B cell (primary cell): ENCODE results near the gene GNG7. TPM values are rescaled to one million over a fixed set of nuclear protein-coding genes. Genes with fewer than 3 reads are reported as not detected.
A peak's percentile ranks its signal among the peaks of the same experiment; 100 is the strongest.

ENCODE experiments used
- ATAC-seq: fragments of 200-7000 bp; cut with Tn5 transposase; one replicate; pipeline ENCODE4 v1.10.0; 2021; ENCODE audit warnings: low read depth, mild to moderate bottlenecking, moderate number of reproducible peaks, moderate library complexity
- CTCF ChIA-PET: fragments of 350-600 bp; sonication (Branson Sonifier 250); formaldehyde crosslinking; loops from one replicate; lab custom pipeline; 2021; ENCODE audit warnings: antibody characterized with exemption, inconsistent platforms; lab: Charles Lee
- POLR2A ChIA-PET: fragments of 350-600 bp; sonication (Branson Sonifier 250); formaldehyde crosslinking; loops from one replicate; lab custom pipeline; 2021; ENCODE audit warnings: antibody characterized with exemption; lab: Charles Lee
- DNase-seq: peaks from one replicate; pipeline ENCODE4 v3.0.0; 2013
- H2AFZ ChIP-seq: 2 replicates; pipeline ENCODE4 v1.6.1; 2012; ENCODE audit warnings: mild to moderate bottlenecking, low read depth, low read length; ENCODE audit not compliant: insufficient read depth, poor library complexity, severe bottlenecking
- H3K27ac ChIP-seq, 2 donors: 1 replicate in 1 of 2; 2 replicates in 1 of 2; pipeline ENCODE4 v1.5.1; 2012 to 2013; ENCODE audit warnings: low read length in 2 of 2, mild to moderate bottlenecking in 2 of 2, moderate library complexity in 1 of 2
- H3K27me3 ChIP-seq, 4 experiments: fragments of 200-600 bp in 1 of 4; sonication (generic) in 1 of 4; replicated peaks in 1 of 4; 1 replicate in 2 of 4; 2 replicates in 2 of 4; pipeline versions ENCODE4 v1.6.1 to v1.7.0; 2013 to 2016; ENCODE audit warnings: low read length in 3 of 4, mild to moderate bottlenecking in 2 of 4, mixed read lengths in 1 of 4, moderate library complexity in 1 of 4; ENCODE audit not compliant: insufficient read depth in 4 of 4, control insufficient read depth in 3 of 4; ENCODE audit errors: control extremely low read depth in 1 of 4
- H3K36me3 ChIP-seq, 2 experiments: replicated peaks in 1 of 2; 1 replicate in 1 of 2; 2 replicates in 1 of 2; pipeline versions ENCODE4 v1.6.1 to v1.7.1; 2013; ENCODE audit warnings: low read length in 1 of 2; ENCODE audit not compliant: insufficient read depth in 2 of 2, control insufficient read depth in 1 of 2; ENCODE audit errors: control extremely low read depth in 1 of 2, extremely low read depth in 1 of 2
- H3K4me1 ChIP-seq, 2 donors: fragments of 200-600 bp in 1 of 2; sonication (generic) in 1 of 2; 1 replicate in 1 of 2; 2 replicates in 1 of 2; pipeline versions ENCODE4 v1.5.1 to v1.6.1; 2013 to 2017; ENCODE audit warnings: low read length in 2 of 2; ENCODE audit not compliant: control insufficient read depth in 2 of 2, insufficient read depth in 2 of 2
- H3K4me2 ChIP-seq: replicated peaks from 2 replicates; pipeline ENCODE3; 2012; ENCODE audit warnings: mild to moderate bottlenecking, low read depth, low read length; ENCODE audit not compliant: poor library complexity, severe bottlenecking
- H3K4me3 ChIP-seq, 5 experiments: fragments of 200-600 bp in 1 of 5; sonication (generic) in 1 of 5; 1 replicate in 3 of 5; 2 replicates in 2 of 5; pipeline versions ENCODE4 v1.5.1 to v1.7.0; 2011 to 2016; ENCODE audit warnings: low read length in 4 of 5, mild to moderate bottlenecking in 4 of 5, low read depth in 2 of 5, control low read depth in 1 of 5, moderate library complexity in 1 of 5; ENCODE audit not compliant: insufficient read depth in 1 of 5; ENCODE audit errors: control extremely low read depth in 1 of 5, extremely low read depth in 1 of 5
- H3K79me2 ChIP-seq: fragments of 200-600 bp; sonication (generic); one replicate; pipeline ENCODE4 v1.6.0; 2016; ENCODE audit warnings: low read length; ENCODE audit not compliant: control insufficient read depth, insufficient read depth
- H3K9ac ChIP-seq: fragments of 200-600 bp; sonication (generic); 2 replicates; pipeline ENCODE4 v1.6.1; 2017; ENCODE audit warnings: mild to moderate bottlenecking, low read length, moderate library complexity
- H3K9me3 ChIP-seq, 3 donors: one replicate each; pipeline versions ENCODE4 v1.6.1 to v1.7.1; 2013; ENCODE audit warnings: low read length in 2 of 3; ENCODE audit not compliant: control insufficient read depth in 2 of 3, insufficient read depth in 1 of 3; ENCODE audit errors: control extremely low read depth in 1 of 3
- H4K20me1 ChIP-seq: 2 replicates; pipeline ENCODE4 v1.6.0; 2012; ENCODE audit warnings: mild to moderate bottlenecking, low read length; ENCODE audit not compliant: insufficient read depth, control insufficient read depth, poor library complexity, severe bottlenecking
- H3K27ac Mint-ChIP-seq: one replicate; pipeline ENCODE4 v1.8.0; 2021; ENCODE audit warnings: mixed read lengths
- H3K27me3 Mint-ChIP-seq: one replicate; pipeline ENCODE4 v1.8.0; 2021; ENCODE audit warnings: mixed read lengths
- H3K4me1 Mint-ChIP-seq: one replicate; pipeline ENCODE4 v1.8.0; 2021; ENCODE audit warnings: mixed read lengths
- H3K4me3 Mint-ChIP-seq: one replicate; pipeline ENCODE4 v1.8.0; 2021; ENCODE audit warnings: mixed read lengths
- H3K9me3 Mint-ChIP-seq: one replicate; pipeline ENCODE4 v1.8.0; 2022; ENCODE audit warnings: mixed read lengths; ENCODE audit not compliant: insufficient read depth
- CTCF ChIP-seq: fragments of 200-600 bp; IDR thresholded peaks from one replicate; pipeline ENCODE4 v1.8.0; 2022; ENCODE audit warnings: antibody characterized with exemption, mild to moderate bottlenecking
- EZH2 ChIP-seq: IDR thresholded peaks from 2 replicates; pipeline ENCODE4 v1.6.1; 2012; ENCODE audit warnings: borderline replicate concordance, low read depth, mild to moderate bottlenecking, moderate library complexity, low read length; ENCODE audit not compliant: insufficient read depth, poor library complexity, severe bottlenecking
- WGBS: methylation state at CpG from one replicate; pipeline ENCODE4 v1.1.5; 2013; ENCODE audit warnings: missing lambda C conversion rate; ENCODE audit not compliant: insufficient coverage; 5-methylcytosine and 5-hydroxymethylcytosine counted together
- intact Hi-C: fragments of 100-400 bp; cut with micrococcal nuclease; formaldehyde crosslinking; loops from one replicate; pipeline ENCODE4 v1.10.0; 2022
- polyA plus RNA-seq: library from polyadenylated mRNA; depleted of rRNA; stranded (reverse); fragments of >200 nt; gene quantifications from 2 replicates; pipeline ENCODE4 v1.2.3, GENCODE V29; 2012
- total RNA-seq, 2 donors: library from RNA; stranded (reverse); fragments of 120-200 nt in 1 of 2; gene quantifications; 1 replicate in 1 of 2; 2 replicates in 1 of 2; pipeline versions ENCODE4 v1.2.3 to v1.2.4, GENCODE V29; 2013 to 2022

The GNG7 gene
- total and polyA plus RNA-seq, 2 donors (not counting 1 experiment from before 2014, with no cell fraction given): 76.3 to 153 TPM

GRCh38 chr19:2544576-2545415 is 157.7 kb downstream of the GNG7 start:
- TF ChIP-seq CTCF (no peak), EZH2 (no peak)
- DNase-seq (peak; percentile 64), ATAC-seq (peak; percentile 51)
- H3K9ac ChIP-seq: no peak overlapping the region
- H4K20me1 ChIP-seq: peaks cover 96% of the 10 kb centered on the region
- peaks cover 0 to 4% (median 0%) of the 10 kb centered on the region in 3 donors for H3K9me3 ChIP-seq
- 66% methylated on average over 9 of the region's 18 CpGs for WGBS
- H2AFZ ChIP-seq: no peak overlapping the region
- H3K27me3 ChIP-seq: no peaks in the 10 kb centered on the region
- no peaks in the 10 kb centered on the region for H3K27me3 Mint-ChIP-seq
- peak overlapping the region; percentile 65 for H3K27ac Mint-ChIP-seq
- POLR2A ChIA-PET: interaction anchor here (0.5 to 5.1 kb wide), 7 partner anchors 40 to 68 kb away, joined by 3 to 18 read pairs (median 3); partner anchors contain the start of gene GADD45B
- peaks cover 32% of the 10 kb centered on the region for H3K4me1 Mint-ChIP-seq
- peaks cover 6 to 19% of the 10 kb centered on the region in 2 experiments for H3K36me3 ChIP-seq
- H3K4me3 ChIP-seq: no peak overlapping the region
- H3K27ac ChIP-seq: no peak overlapping the region
- H3K79me2 ChIP-seq: peaks cover 88% of the 10 kb centered on the region
- H3K4me2 ChIP-seq: peak overlapping the region; percentile 8
- H3K9me3 Mint-ChIP-seq: no peaks in the 10 kb centered on the region
- intact Hi-C loops: loop anchor here (10.0 kb wide), 1 partner anchor 50 kb away; no protein-coding TSS in a partner anchor
- peaks cover 19 to 24% of the 10 kb centered on the region in 2 donors for H3K4me1 ChIP-seq
- CTCF ChIA-PET: interaction anchor here (1.0 to 4.1 kb wide), 3 partner anchors 14 to 69 kb away, joined by 4 to 18 read pairs (median 18); partner anchors contain the start of gene GADD45B
- peak overlapping the region; percentile 65 for H3K4me3 Mint-ChIP-seq
